ENCODE data around the gene CCDC74B. TPM values are rescaled to one million over a fixed set of nuclear protein-coding genes. Genes with fewer than 3 reads are reported as not detected.
"Not testable (repeated sequence)": the region's sequence is repeated elsewhere in the genome, so short reads cannot be mapped to it uniquely, and the experiment has no call there.

CCDC74B gene
- total RNA-seq, 1 experiment from 2014 or later = 1.2 TPM

DNA sequence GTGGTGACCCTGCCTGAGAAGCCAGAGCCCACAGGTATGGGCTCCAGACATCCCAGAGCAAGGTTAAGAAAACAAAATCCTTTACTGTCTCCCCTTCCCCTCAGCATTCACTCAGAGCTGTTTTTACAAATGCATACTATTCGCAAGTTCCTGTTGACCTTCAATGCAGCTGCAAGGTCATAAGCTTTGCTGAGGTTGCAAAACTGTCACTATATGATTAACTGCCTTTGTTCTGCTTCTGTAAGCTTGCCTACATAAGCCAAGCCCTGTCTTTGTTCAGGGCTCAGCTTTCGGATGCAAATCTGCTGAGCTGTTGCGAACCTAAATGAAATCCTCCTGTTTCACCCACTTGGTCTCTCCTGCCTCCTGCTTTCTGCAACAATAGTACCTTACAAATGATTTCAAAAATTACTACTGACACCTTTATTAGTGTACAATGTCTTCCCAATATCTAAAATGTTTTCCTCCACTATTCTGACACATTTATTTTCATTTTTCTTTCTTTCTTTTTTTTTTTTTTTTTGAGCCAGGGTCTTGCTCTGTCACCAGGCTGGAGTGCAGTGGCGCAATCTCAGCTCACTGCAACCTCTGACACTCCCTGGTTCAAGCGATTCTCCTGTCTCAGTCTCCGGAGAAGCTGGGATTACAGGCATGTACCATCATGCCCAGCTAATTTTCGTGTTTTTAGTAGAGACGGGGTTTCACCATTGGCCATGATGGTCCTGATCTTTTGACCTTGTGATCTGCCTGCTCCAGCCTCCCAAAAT is 42.1 kb downstream of the CCDC74B start:
- DNase-seq = peak in 1 of 2 experiments; percentile 4
- H3K4me3 ChIP-seq (ENCODE audit: low read depth, low read length); H3K27me3 Mint-ChIP-seq (ENCODE audit: insufficient read depth, unreplicated experiment); H3K36me3 Mint-ChIP-seq (ENCODE audit: insufficient read depth, unreplicated experiment); H3K4me1 Mint-ChIP-seq (ENCODE audit: low read depth, unreplicated experiment); H3K36me3 ChIP-seq (ENCODE audit: control insufficient read depth, insufficient read depth, low read length); H3K4me1 ChIP-seq; H3K4me3 Mint-ChIP-seq (ENCODE audit: unreplicated experiment); intact Hi-C loops (cut with micrococcal nuclease; ENCODE audit: unreplicated experiment); POLR2A ChIA-PET; H3K9me3 ChIP-seq; BruUV-seq (replicated peaks); H3K27me3 ChIP-seq (replicated peaks; ENCODE audit: control insufficient read depth, insufficient read depth, low read length); CTCF ChIA-PET; H3K9me3 Mint-ChIP-seq (ENCODE audit: unreplicated experiment); H3K27ac Mint-ChIP-seq (ENCODE audit: unreplicated experiment): not testable (repeated sequence)

Other genes starting within 250 kb of the CCDC74B start
- not detected in 2 replicates for gene RAB6C, start 165.4 kb downstream of the CCDC74B start, total RNA-seq (2022)
- gene POTEF, start 15.9 kb downstream of the CCDC74B start, total RNA-seq (2022) = 20.1 and 21.8 TPM in 2 replicates
- gene SMPD4, start 36.5 kb upstream of the CCDC74B start, total RNA-seq (2022) = 140 and 141 TPM in 2 replicates
- 384 and 408 TPM in 2 replicates for gene MZT2B, start 37.1 kb upstream of the CCDC74B start, total RNA-seq (2022)
- 0.57 TPM in 1 of 2 replicates, not detected in the other for gene TUBA3E, start 53.3 kb upstream of the CCDC74B start, total RNA-seq (2022)
- gene IMP4, start 197.8 kb upstream of the CCDC74B start, total RNA-seq (2022) = 105 and 120 TPM in 2 replicates
- gene PTPN18, start 210.9 kb upstream of the CCDC74B start, total RNA-seq (2022) = 46.5 and 51.0 TPM in 2 replicates

Measured in Caco-2 (cell line).